C4-2B (cell line): Measurements from ENCODE around the gene GMDS.

Experiments
- CTCF ChIP-seq: fragments of 450-650 bp; conservative IDR thresholded peaks from 2 replicates; pipeline ENCODE4 v1.5.1; 2017; ENCODE audit warnings: mild to moderate bottlenecking
- ZFX ChIP-seq: fragments of 450-650 bp; IDR thresholded peaks from 2 replicates; pipeline ENCODE4 v1.6.1; 2017

GRCh38 chr6:1825277-1825676, 420.1 kb downstream of the GMDS start:
- TF ChIP-seq CTCF (no peak), ZFX (no peak)
